ENCODE data around the gene GLIPR2.
"Not testable (repeated sequence)": the region's sequence is repeated elsewhere in the genome, so short reads cannot be mapped to it uniquely, and the experiment has no call there.

GLIPR2 gene

GRCh38 chr9:36159509-36159908, 23.0 kb downstream of the GLIPR2 start:
- Histone ChIP-seq H3K9ac (ENCODE audit: low read length) (peak overlapping the region; percentile 65), H3K4me1 (ENCODE audit: control insufficient read depth, insufficient read depth, low read depth, low read length) (peaks cover 24% of the 10 kb centered on the region)
- not testable (repeated sequence) for H3K9me3 ChIP-seq (ENCODE audit: control insufficient read depth, low read length); H3K4me3 ChIP-seq (ENCODE audit: insufficient read depth in 1 of 2, low read depth in 1 of 2, low read length in 2 of 2); H2AK5ac ChIP-seq (ENCODE audit: low read length, severe bottlenecking); H2BK5ac ChIP-seq (ENCODE audit: low read depth, low read length, poor library complexity, severe bottlenecking); H3K18ac ChIP-seq (ENCODE audit: low read depth in 1 of 2, low read length in 2 of 2); H3K79me1 ChIP-seq (replicated peaks; ENCODE audit: low read length, poor library complexity, severe bottlenecking); H4K91ac ChIP-seq (ENCODE audit: low read length); H2BK120ac ChIP-seq (ENCODE audit: low read depth, low read length); H2BK12ac ChIP-seq (ENCODE audit: low read length in 2 of 2); H3K14ac ChIP-seq (ENCODE audit: low read length in 2 of 2); H3K27ac ChIP-seq (ENCODE audit: low read length, poor library complexity, severe bottlenecking); DNase-seq; H3K4me2 ChIP-seq (ENCODE audit: low read length, poor library complexity, severe bottlenecking); H4K8ac ChIP-seq (ENCODE audit: low read length); H3K4ac ChIP-seq (ENCODE audit: low read depth in 1 of 2, low read length in 2 of 2); H3K23ac ChIP-seq (ENCODE audit: low read length in 2 of 2); H2BK15ac ChIP-seq (ENCODE audit: low read depth, poor library complexity, severe bottlenecking); H3K36me3 ChIP-seq (ENCODE audit: control insufficient read depth in 1 of 2, insufficient read depth in 2 of 2, low read depth in 1 of 2, low read length in 2 of 2); H2AFZ ChIP-seq (ENCODE audit: low read depth, low read length); H3K27me3 ChIP-seq (ENCODE audit: control insufficient read depth in 1 of 2, insufficient read depth in 1 of 2, low read length in 2 of 2)
- WGBS, result 100% methylated on average over 4 of the region's 4 CpGs

- not testable (repeated sequence) for H3K4me3 ChIP-seq (ENCODE audit: insufficient read depth in 1 of 2, low read depth in 1 of 2, low read length in 2 of 2); H3K9me3 ChIP-seq (ENCODE audit: control insufficient read depth, low read length); H2BK120ac ChIP-seq (ENCODE audit: low read depth, low read length); H3K27ac ChIP-seq (ENCODE audit: low read length, poor library complexity, severe bottlenecking); H3K27me3 ChIP-seq (ENCODE audit: control insufficient read depth in 1 of 2, insufficient read depth in 1 of 2, low read length in 2 of 2); H3K9ac ChIP-seq (ENCODE audit: low read length); H3K18ac ChIP-seq (ENCODE audit: low read depth in 1 of 2, low read length in 2 of 2); H2BK5ac ChIP-seq (ENCODE audit: low read depth, low read length, poor library complexity, severe bottlenecking); H3K23ac ChIP-seq (ENCODE audit: low read length in 2 of 2); H3K14ac ChIP-seq (ENCODE audit: low read length in 2 of 2); H2BK15ac ChIP-seq (ENCODE audit: low read depth, poor library complexity, severe bottlenecking); H2AFZ ChIP-seq (ENCODE audit: low read depth, low read length); H2AK5ac ChIP-seq (ENCODE audit: low read length, severe bottlenecking); H4K91ac ChIP-seq (ENCODE audit: low read length); H3K36me3 ChIP-seq (ENCODE audit: control insufficient read depth in 1 of 2, insufficient read depth in 2 of 2, low read depth in 1 of 2, low read length in 2 of 2); H3K4ac ChIP-seq (ENCODE audit: low read depth in 1 of 2, low read length in 2 of 2); H2BK12ac ChIP-seq (ENCODE audit: low read length in 2 of 2); DNase-seq; H4K8ac ChIP-seq (ENCODE audit: low read length); H3K79me1 ChIP-seq (replicated peaks; ENCODE audit: low read length, poor library complexity, severe bottlenecking); H3K4me2 ChIP-seq (ENCODE audit: low read length, poor library complexity, severe bottlenecking)
- 79% methylated on average over 11 of the region's 11 CpGs for WGBS
- peaks cover 25% of the 10 kb centered on the region for H3K4me1 ChIP-seq (ENCODE audit: control insufficient read depth, insufficient read depth, low read depth, low read length)
Measured at GRCh38 chr9:36160126-36160525, 23.6 kb downstream of the GLIPR2 start.

- Histone ChIP-seq H3K4me3 (ENCODE audit: insufficient read depth in 1 of 2, low read depth in 1 of 2, low read length in 2 of 2) (peak overlapping the region in 1 of 2 experiments; percentile 42), H4K91ac (ENCODE audit: low read length) (no peak overlapping the region), H3K36me3 (ENCODE audit: control insufficient read depth in 1 of 2, insufficient read depth in 2 of 2, low read depth in 1 of 2, low read length in 2 of 2) (peaks cover 3 to 9% of the 10 kb centered on the region in 2 experiments), H3K4ac (ENCODE audit: low read depth in 1 of 2, low read length in 2 of 2) (peak overlapping the region in 1 of 2 experiments; percentile 55), H2BK120ac (ENCODE audit: low read depth, low read length) (no peak overlapping the region), H3K18ac (ENCODE audit: low read depth in 1 of 2, low read length in 2 of 2) (no peak overlapping the region), H3K9ac (ENCODE audit: low read length) (peak overlapping the region; percentile 38), H3K27me3 (ENCODE audit: control insufficient read depth in 1 of 2, insufficient read depth in 1 of 2, low read length in 2 of 2) (no peaks in the 10 kb centered on the region), H3K14ac (ENCODE audit: low read length in 2 of 2) (no peak overlapping the region), H3K4me1 (ENCODE audit: control insufficient read depth, insufficient read depth, low read depth, low read length) (peaks cover 29% of the 10 kb centered on the region), H2AK5ac (ENCODE audit: low read length, severe bottlenecking) (peak overlapping the region; percentile 100), H3K79me1 (replicated peaks; ENCODE audit: low read length, poor library complexity, severe bottlenecking) (no peaks in the 10 kb centered on the region), H4K8ac (ENCODE audit: low read length) (no peak overlapping the region), H3K9me3 (ENCODE audit: control insufficient read depth, low read length) (peaks cover 3% of the 10 kb centered on the region), H3K27ac (ENCODE audit: low read length, poor library complexity, severe bottlenecking) (peak overlapping the region; percentile 54), H2BK12ac (ENCODE audit: low read length in 2 of 2) (no peak overlapping the region), H2AFZ (ENCODE audit: low read depth, low read length) (no peak overlapping the region), H3K23ac (ENCODE audit: low read length in 2 of 2) (no peak overlapping the region), H3K4me2 (ENCODE audit: low read length, poor library complexity, severe bottlenecking) (no peak overlapping the region), H2BK5ac (ENCODE audit: low read depth, low read length, poor library complexity, severe bottlenecking) (no peak overlapping the region), H2BK15ac (ENCODE audit: low read depth, poor library complexity, severe bottlenecking) (no peak overlapping the region)
- WGBS, result 88% methylated on average over 2 of the region's 2 CpGs
- peak; percentile 42 for DNase-seq
Measured at GRCh38 chr9:36161187-36161586, 24.7 kb downstream of the GLIPR2 start.

- WGBS, result 94% methylated on average over 16 of the region's 17 CpGs
- Histone ChIP-seq H3K4me2 (ENCODE audit: low read length, poor library complexity, severe bottlenecking) (no peak overlapping the region), H2AK5ac (ENCODE audit: low read length, severe bottlenecking) (peak overlapping the region; percentile 55)
Measured at GRCh38 chr9:36162211-36162738, 25.7 kb downstream of the GLIPR2 start.

More at GRCh38 chr9:36162211-36162738, 25.7 kb downstream of the GLIPR2 start:
- Histone ChIP-seq H3K14ac (ENCODE audit: low read length in 2 of 2) (peak overlapping the region in 1 of 2 experiments; percentile 58), H3K27ac (ENCODE audit: low read length, poor library complexity, severe bottlenecking) (peak overlapping the region; percentile 99), H3K4me1 (ENCODE audit: control insufficient read depth, insufficient read depth, low read depth, low read length) (peaks cover 32% of the 10 kb centered on the region), H2BK5ac (ENCODE audit: low read depth, low read length, poor library complexity, severe bottlenecking) (peak overlapping the region; percentile 74), H3K79me1 (replicated peaks; ENCODE audit: low read length, poor library complexity, severe bottlenecking) (no peaks in the 10 kb centered on the region), H2AFZ (ENCODE audit: low read depth, low read length) (no peak overlapping the region), H3K9me3 (ENCODE audit: control insufficient read depth, low read length) (no peaks in the 10 kb centered on the region), H3K36me3 (ENCODE audit: control insufficient read depth in 1 of 2, insufficient read depth in 2 of 2, low read depth in 1 of 2, low read length in 2 of 2) (peaks cover 0 to 3% of the 10 kb centered on the region in 2 experiments), H3K4me3 (ENCODE audit: insufficient read depth in 1 of 2, low read depth in 1 of 2, low read length in 2 of 2) (no peak overlapping the region), H3K18ac (ENCODE audit: low read depth in 1 of 2, low read length in 2 of 2) (peak overlapping the region; percentile 86 to 87), H3K9ac (ENCODE audit: low read length) (peak overlapping the region; percentile 85), H3K4ac (ENCODE audit: low read depth in 1 of 2, low read length in 2 of 2) (peak overlapping the region; percentile 83 to 84), H2BK120ac (ENCODE audit: low read depth, low read length) (peak overlapping the region; percentile 54), H2BK15ac (ENCODE audit: low read depth, poor library complexity, severe bottlenecking) (peak overlapping the region; percentile 29), H4K8ac (ENCODE audit: low read length) (peak overlapping the region; percentile 45), H3K23ac (ENCODE audit: low read length in 2 of 2) (no peak overlapping the region), H4K91ac (ENCODE audit: low read length) (peak overlapping the region; percentile 96), H3K27me3 (ENCODE audit: control insufficient read depth in 1 of 2, insufficient read depth in 1 of 2, low read length in 2 of 2) (no peaks in the 10 kb centered on the region), H2BK12ac (ENCODE audit: low read length in 2 of 2) (peak overlapping the region; percentile 7 to 96)
- DNase-seq, result no peak
